Left hindlimb (tissue), 1 donor: ENCODE results near the gene TAP2.

Source experiments
- DNase-seq: peaks from one replicate; pipeline ENCODE4 v3.0.0-alpha.2; 2018

TAP2 gene

GRCh38 chr6:32853541-32854375, 15.2 kb upstream of the TAP2 start, which contains the start of the genes PSMB9 and TAP1:
PSMB9 (plus strand) TSS chr6:32854192; CDS start chr6:32854230, 38 bp downstream.
TAP1 (minus strand) TSS chr6:32853704; CDS start chr6:32853636, 68 bp downstream.
- peak; percentile 94 for DNase-seq

GRCh38 chr6:32852844-32853540, 14.5 kb upstream of the TAP2 start:
- DNase-seq = peak; percentile 47

GRCh38 chr6:32852018-32852843, 13.7 kb upstream of the TAP2 start:
- DNase-seq = no peak

GRCh38 chr6:32851025-32851424, 12.5 kb upstream of the TAP2 start:
- no peak for DNase-seq

- DNase-seq = no peak
Measured at GRCh38 chr6:32849126-32849525, 10.6 kb upstream of the TAP2 start.

GRCh38 chr6:32847795-32848194, 9.3 kb upstream of the TAP2 start:
- no peak for DNase-seq

- DNase-seq = no peak
Measured at GRCh38 chr6:32847004-32847403, 8.5 kb upstream of the TAP2 start.

GRCh38 chr6:32845384-32845884, 6.9 kb upstream of the TAP2 start:
- no peak for DNase-seq

- no peak for DNase-seq
Measured at GRCh38 chr6:32844839-32845383, 6.4 kb upstream of the TAP2 start.

GRCh38 chr6:32843979-32844838, 5.7 kb upstream of the TAP2 start, which contains the start of gene PSMB8:
PSMB8 (minus strand) TSS chr6:32844047; CDS start chr6:32843996, 51 bp downstream.
- peak; percentile 94 for DNase-seq

GRCh38 chr6:32843331-32843978, 4.9 kb upstream of the TAP2 start:
- DNase-seq = no peak

- no peak for DNase-seq
Measured at GRCh38 chr6:32842690-32843089, 4.2 kb upstream of the TAP2 start.

GRCh38 chr6:32842021-32842650, 3.6 kb upstream of the TAP2 start:
- DNase-seq = no peak

- DNase-seq = no peak
Measured at GRCh38 chr6:32840604-32841246, 2.2 kb upstream of the TAP2 start.

GRCh38 chr6:32839356-32839755, 817 bp upstream of the TAP2 start:
- DNase-seq = no peak

GRCh38 chr6:32837651-32838113, 857 bp downstream of the TAP2 start:
- no peak for DNase-seq

GRCh38 chr6:32836873-32837272, 1.7 kb downstream of the TAP2 start:
- no peak for DNase-seq

- no peak for DNase-seq
Measured at GRCh38 chr6:32835167-32835893, 3.2 kb downstream of the TAP2 start.

GRCh38 chr6:32833664-32834063, 4.9 kb downstream of the TAP2 start:
- no peak for DNase-seq
